ENCODE results near the gene SRCAP.
"Not testable (repeated sequence)": the region's sequence is repeated elsewhere in the genome, so short reads cannot be mapped to it uniquely, and the experiment has no call there.

The SRCAP gene

DNA sequence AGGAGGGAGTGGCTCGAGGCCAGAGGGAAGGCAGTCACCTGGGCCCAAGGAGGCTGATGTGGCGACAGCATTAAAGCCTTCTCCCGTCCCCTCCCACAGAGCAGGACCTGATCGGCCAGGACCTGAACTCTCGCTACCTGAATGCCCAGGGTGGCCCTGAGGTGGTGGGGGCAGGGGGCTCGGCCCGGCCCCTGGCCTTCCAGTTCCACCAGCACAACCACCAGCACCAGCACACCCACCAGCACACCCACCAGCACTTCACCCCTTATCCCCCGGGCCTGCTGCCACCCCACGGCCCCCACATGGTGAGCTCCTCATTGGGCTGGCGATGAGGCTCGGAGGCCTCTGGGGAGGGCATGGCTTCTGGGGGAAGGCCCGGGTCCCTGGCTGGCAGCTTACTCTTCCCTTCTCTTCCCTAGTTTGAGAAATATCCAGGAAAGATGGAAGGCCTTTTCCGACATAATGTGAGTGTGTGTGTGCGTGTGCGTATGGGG is 34.3 kb upstream of the SRCAP start:
- no peak for DNase-seq

DNA sequence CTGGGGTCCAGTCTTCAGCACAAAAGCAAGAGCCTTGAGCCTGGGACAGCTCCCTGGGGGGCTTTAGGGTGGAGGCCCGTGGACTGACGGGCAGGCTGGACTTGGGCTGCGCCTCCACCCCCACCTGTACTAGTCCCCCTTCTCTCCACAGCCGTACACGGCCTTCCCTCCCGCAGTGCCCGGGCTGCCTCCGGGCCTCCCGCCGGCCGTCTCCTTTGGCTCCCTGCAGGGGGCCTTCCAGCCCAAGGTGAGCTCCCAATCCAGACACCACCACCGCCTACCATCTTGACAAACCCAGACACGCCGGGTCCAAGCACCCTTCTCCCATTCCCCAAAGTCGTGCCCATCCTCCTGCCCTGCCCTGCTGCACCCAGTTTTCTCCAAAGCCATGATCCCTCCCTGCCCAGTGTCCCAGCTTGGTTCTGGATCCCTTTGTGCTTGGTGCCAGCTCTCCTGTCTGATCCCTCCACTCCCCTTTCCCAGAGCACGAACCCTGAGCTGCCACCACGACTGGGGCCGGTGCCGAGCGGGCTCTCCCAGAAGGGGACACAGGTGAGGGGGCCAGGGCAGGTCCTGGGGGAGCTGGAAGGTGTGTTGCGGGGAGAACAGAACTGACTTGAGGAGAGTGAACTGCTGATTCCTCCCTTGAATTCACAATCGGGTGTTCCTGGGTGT is 33.7 kb upstream of the SRCAP start:
- no peak for DNase-seq

- DNase-seq: no peak
These were observed 33.2 kb upstream of the SRCAP start for GRCh38 chr16:30665830-30666190.

GRCh38 chr16:30666681-30667080 is 32.3 kb upstream of the SRCAP start:
- DNase-seq: no peak

DNA sequence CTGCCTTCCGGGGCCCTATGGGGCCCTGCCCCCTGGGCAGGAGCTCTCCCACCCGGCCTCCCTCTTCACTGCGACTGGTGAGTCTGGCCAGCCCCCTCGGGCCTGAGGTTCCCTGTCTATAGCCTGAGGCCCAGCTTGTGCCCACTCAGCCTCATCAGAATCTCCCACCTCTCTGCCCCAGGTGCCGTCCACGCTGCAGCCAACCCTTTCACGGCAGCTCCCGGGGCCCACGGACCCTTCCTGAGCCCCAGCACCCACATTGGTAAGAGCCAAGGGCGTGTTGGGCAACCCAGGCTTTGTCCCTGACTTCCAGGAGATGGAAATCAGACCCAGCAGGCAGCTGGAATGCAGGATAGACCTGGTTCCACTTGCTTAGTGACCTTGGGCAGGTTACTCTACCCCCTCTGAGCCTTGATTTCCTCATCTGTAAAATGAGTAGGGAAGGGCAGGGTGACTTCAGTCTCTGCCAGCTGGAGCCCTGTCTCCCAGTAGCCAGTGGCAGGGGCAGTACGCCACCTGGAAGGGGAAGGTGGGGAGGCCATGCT is 31.5 kb upstream of the SRCAP start:
- DNase-seq: no peak

DNA sequence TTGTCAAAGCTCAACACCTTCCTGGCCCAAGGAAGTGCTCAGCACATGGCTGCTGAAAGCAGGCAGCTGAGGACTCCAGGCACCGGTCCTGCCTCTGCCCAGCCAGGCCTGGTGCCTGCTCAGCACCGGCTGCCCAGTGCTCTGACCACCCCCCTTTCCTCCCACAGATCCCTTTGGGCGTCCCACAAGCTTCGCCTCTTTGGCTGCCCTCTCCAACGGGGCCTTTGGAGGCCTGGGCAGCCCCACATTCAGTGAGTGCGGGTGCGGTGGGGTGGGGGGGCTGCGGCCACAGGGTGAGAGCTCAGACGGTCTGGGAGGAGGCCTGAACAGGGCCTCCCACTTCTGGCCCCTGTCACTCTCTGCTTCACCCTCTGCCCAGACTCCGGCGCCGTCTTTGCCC is 30.6 kb upstream of the SRCAP start:
- DNase-seq: no peak

- no peak for DNase-seq
These were observed 29.7 kb upstream of the SRCAP start for GRCh38 chr16:30669026-30669902.

DNA sequence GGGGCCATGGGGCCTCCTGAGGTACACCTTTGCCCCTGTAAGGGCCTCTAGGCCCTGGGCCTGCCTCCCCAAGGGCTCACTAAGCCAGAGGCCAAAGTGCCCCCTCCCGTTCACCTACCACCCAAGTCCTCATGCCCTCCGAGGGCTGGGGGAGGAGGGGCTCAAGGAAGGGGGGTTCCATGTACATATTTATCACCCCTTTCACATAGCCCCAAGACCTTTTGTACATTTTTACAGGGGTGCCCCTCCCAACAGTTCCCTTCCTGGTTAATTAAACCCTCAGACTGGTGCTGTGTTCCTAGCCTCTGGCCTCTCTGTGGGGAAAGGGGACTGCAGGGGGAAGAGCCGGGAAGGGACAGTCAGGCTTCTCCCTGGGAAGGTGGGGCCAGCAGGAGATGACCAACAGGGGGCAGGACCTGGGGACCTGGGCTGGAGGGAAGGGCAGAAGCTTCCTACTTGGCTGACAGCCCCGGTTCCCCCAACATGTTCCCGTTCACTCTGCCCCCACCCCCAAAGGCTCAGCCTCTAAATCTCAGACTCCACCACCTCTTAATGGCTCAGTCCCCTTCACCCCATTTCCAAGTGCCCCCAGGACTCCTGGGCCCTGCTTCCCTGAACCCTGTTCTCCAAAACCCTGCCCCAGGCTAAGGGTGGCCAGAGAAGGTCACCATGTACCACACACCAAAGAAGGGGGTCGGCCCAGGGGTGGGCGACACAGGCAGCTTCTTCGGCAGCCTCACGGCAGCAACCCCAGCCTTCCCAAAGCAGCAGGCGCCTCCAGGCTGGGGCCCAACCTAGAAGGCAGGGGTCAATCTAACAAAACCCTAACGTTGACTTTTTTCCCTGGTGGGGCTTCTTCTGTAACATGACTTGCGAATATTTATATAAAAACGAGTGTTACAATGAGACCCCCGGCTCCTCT is 28.8 kb upstream of the SRCAP start:
- DNase-seq: no peak

- no peak for DNase-seq
These were observed 23.8 kb upstream of the SRCAP start for GRCh38 chr16:30675143-30675542.

DNA sequence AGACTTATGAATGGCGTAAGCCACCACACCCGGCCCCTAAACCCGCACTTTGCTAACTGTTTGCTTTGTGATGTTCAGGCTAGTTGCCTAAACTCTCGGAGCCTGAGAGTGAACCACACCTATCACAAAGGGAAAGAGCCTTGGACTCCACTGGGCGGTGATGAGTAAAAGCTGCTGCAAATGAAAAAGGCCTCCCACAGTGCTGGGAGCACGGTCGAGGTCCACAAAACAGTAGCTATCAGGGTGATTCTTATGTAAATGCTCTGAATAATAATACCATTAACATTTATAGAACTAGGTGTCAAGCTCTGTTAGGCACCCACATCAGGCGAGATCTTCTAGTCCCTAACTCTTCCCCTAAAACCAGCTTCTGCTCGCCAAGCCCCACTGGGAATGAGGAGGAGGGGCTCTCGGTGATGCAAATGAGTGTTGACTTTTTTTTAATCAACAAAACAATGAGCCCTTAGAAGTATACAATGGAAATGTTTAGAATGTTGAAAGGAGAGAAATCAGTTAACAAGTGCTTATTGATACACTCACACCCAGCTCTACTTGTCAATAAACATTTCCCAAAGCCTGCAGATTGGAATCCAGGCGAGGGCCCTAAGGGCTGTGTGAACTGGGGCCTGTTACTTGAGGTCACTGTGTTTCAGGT is 20.9 kb upstream of the SRCAP start:
- no peak for DNase-seq

DNA sequence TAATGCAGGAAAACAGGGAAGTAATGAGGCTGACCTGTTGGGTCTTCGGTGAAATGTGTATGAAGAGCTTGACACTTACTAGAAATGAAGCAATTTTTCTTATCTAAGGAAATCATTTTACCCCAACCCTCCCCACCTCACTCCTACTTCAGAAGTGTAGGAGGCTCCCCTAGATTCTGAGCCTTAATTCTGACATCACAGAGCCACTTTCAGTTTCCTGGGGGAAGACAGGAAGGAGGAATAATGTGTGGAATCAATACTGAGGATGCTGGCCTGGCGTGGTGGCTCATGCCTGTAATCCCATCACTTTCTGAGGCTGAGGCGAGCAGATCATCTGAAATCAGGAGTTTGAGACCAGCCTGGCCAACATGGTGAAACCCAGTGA is 20.4 kb upstream of the SRCAP start:
- DNase-seq: no peak

DNA sequence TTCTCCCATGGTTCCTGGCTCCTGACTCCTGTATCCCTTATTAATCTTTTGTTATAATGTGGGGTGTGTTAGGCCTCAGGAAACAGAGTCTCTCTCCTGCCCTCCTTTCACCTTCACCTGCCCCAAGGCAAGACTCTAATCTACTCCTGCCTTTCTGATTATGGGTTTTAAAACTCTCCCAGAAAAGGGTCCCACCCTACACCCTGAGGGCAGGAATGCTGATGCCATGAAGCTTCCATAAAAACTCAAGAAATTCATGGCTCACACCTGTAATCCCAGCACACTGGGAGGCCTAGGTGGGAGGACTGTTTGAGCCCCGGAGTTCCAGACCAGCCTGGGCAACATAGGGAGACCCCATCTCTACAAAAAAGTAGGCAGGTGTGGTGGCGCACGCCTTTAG is 18.6 kb upstream of the SRCAP start:
- no peak for DNase-seq

DNA sequence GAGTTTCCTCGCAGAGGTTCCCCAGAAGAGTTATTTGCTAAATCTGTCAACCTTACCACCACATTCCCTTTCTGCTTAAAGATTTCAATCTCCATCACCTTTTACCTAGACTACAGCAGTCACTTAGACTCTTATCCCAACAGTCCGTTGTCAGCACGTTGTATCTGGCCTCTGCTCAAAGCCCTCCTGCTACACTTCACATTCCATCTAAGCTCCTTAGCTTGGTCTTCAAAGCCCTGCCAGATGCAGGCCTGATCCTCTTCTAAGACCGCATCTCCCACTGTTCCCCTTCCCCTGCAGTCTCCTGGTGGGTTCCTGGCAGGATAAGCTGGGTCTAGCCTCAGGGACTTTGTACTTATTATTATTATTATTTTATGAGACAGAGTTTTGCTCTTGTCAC is 10.3 kb upstream of the SRCAP start:
- DNase-seq: no peak

DNA sequence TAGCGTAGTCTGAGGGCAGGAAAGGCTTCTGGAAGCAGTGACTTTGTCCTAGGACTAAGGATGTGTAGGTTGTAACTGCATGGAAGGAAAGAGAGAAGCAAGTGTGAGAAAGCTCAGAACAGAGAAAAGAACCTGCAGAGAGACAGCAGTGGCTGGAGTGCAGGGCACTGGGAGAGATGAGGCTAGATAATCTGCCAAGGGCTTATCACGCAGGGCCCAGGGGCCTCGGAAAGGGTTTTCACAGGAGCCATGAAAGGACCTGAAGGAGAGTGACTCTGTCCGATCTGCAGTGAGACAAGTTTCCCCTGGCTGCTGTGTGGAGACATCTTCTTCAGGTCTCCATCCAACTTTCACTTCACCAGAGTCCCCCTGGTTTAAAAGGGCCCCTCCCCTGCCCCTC is 7.1 kb upstream of the SRCAP start:
- no peak for DNase-seq

DNA sequence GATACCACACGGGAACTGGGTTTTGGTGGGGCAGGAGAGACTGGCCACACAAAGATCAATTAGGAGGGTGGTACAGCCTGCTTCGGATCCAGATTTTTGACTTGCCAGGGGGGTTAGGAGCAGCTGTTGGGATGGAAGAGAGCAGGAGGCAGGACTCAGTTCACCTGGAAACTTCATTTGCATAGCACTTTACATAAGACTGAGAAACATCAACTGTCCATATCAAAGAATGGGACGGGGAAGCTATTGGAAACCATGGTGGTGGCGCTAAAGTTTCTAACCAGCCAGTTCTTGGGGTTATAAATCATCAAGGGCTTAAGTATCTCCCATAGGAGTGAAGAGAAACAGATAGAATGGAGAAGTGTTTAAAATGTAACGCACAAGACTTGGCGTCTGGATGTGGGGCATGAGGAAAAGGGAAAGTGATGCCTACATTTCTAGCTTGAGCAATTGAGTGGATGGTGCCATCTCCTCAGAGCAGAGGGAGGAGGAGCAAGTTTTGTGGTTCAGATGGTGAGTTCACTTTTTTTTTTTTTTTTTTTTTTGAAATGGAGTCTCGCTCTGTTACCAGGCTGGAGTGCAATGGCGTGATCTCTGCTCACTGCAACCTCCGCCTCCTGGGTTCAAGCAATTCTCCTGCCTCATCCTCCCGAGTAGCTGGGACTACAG is 6.4 kb upstream of the SRCAP start:
- no peak for DNase-seq

GRCh38 chr16:30694926-30695693 is 3.9 kb upstream of the SRCAP start:
- DNase-seq: no peak

GRCh38 chr16:30696646-30697045 is 2.3 kb upstream of the SRCAP start:
- DNase-seq: not testable (repeated sequence)

DNA sequence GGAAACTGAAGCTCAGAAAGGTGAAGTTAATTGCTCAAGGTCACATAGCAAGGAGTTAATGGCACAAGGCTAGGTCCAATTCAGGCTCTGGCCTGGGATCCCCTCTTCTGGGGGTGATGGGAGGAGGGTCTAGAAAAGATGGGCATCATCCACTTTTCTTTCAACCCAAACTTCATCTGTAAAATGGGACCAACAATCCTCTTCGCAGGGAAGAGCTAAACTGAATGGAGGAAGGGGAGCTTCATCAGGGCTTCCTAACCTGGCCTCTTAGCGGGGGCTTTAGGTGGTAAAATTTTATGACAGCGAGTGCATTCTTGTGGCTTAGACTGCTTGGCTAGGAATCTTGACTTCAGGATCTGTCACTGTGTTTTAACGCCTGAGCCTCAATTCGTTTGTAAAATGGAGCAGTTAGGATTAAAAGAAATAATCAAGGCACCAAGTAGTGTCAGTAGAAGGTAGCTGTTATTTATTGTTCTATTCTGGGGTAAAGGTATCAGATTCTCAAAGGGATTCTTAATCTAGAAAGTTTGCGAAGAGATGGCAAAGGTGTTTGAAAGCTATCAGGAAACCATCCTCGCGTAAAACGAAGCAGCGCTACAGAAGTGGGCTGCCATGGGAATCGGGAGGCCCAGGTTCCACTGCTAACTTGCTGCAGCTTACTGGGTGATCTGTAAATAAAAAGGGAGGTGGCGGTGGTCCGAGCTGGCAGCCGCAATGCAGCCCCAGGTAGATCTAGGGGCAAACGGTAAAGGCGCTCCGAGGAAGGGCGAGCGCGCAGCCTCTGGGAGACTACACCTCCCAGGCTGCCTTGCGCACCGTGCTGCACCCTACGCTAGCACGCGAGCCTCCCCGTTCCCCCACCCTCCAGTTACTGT is 1.5 kb upstream of the SRCAP start:
- no peak for DNase-seq

GRCh38 chr16:30698139-30698815 is 694 bp upstream of the SRCAP start:
- peak; percentile 99 for DNase-seq

Data from activated naive CD4-positive, alpha-beta T cell treated with anti-CD3 and anti-CD28 coated beads, Interleukin-2, amount 50 U/mL, for 16 hours (primary cell).